Ovary (tissue), 9 donors: ENCODE results near the gene TEX261. TPM values are rescaled to one million over a fixed set of nuclear protein-coding genes. Genes with fewer than 3 reads are reported as not detected.

ENCODE experiments used
- DNase-seq, 5 donors: peaks; one replicate each; pipeline ENCODE4 v3.0.0-alpha.2; 2019 to 2020
- H3K27ac ChIP-seq, 2 donors: fragments of 200-600 bp; one replicate each; pipeline versions ENCODE4 v1.5.1 to v1.8.0; 2019 to 2022
- H3K27me3 ChIP-seq: fragments of 200-600 bp; one replicate; pipeline ENCODE4 v1.8.0; 2022
- H3K36me3 ChIP-seq: fragments of 200-600 bp; sonication (generic); one replicate; pipeline ENCODE4 v1.5.1; 2019
- H3K4me1 ChIP-seq: one replicate; pipeline ENCODE4 v1.8.1; 2013; ENCODE audit warnings: mild to moderate bottlenecking, moderate library complexity; ENCODE audit not compliant: insufficient read depth
- H3K4me3 ChIP-seq: fragments of 200-600 bp; sonication (generic); one replicate; pipeline ENCODE4 v1.5.1; 2017
- H3K9me3 ChIP-seq, 2 donors: fragments of 200-600 bp in 1 of 2; sonication (generic) in 1 of 2; one replicate each; pipeline versions ENCODE4 v1.5.1 to v1.8.1; 2013 to 2019; ENCODE audit warnings: mild to moderate bottlenecking in 1 of 2, moderate library complexity in 1 of 2
- CTCF ChIP-seq, 3 donors: fragments of 450-650 bp in 2 of 3; fragments of 200-600 bp in 1 of 3; IDR thresholded peaks; one replicate each; pipeline versions ENCODE4 v1.5.1 to v1.8.0; 2016 to 2022; ENCODE audit warnings: antibody characterized with exemption in 3 of 3, mild to moderate bottlenecking in 1 of 3
- EP300 ChIP-seq: sonication (generic); formaldehyde crosslinking; IDR thresholded peaks from one replicate; pipeline ENCODE4 v1.6.1; 2017; ENCODE audit warnings: antibody characterized with exemption
- POLR2A ChIP-seq: fragments of 450-650 bp; IDR thresholded peaks from one replicate; pipeline ENCODE4 v1.6.1; 2017; ENCODE audit warnings: antibody characterized with exemption, mild to moderate bottlenecking, moderate library complexity
- WGBS, 3 donors: extraction: QIAGEN DNeasy Blood & Tissue Kit in 1 of 3; methylation state at CpG; one replicate each; pipeline versions ENCODE4 v1.1.5 to v1.1.7; 2013 to 2017; 5-methylcytosine and 5-hydroxymethylcytosine counted together
- intact Hi-C, 4 donors: fragments of 100-400 bp; cut with DNase I; formaldehyde crosslinking; loops; one replicate each; pipeline versions ENCODE4 v1.11.0 to v1.15.1; 2022 to 2023
- polyA plus RNA-seq, 2 donors: library from polyadenylated mRNA; stranded (reverse); fragments of 200-250 nt in 1 of 2; fragments of 350-450 nt in 1 of 2; fragmentation: Illumina TruSeq in 1 of 2; extraction: RNeasy Lipid Tissue Mini Kit (QIAGEN cat#74804) in 1 of 2; gene quantifications; one replicate each; pipeline ENCODE4 v1.2.3, GENCODE V29; 2013 to 2014
- total RNA-seq, 7 donors: library from RNA; depleted of rRNA in 2 of 7; stranded (reverse); fragments of >200 nt in 2 of 7; fragmentation: NEBNext Ultra II Directional in 3 of 7; extraction: Animal tissue kit (Norgen Biotek cat#: 25700) in 3 of 7; gene quantifications; one replicate each; pipeline versions ENCODE4 v1.1.0 to v1.2.4, GENCODE V29; 2016 to 2023
- donor health status: DM: no; HTN: no; CAD: no; lungs with moderate emphysema.
- donor health status: DM: no; HTN: no; CAD: no.
- donor health status: Bipolar disorder and iron deficiency.
- donor health status: DM: yes; HTN: yes; CAD: no.
- donor health status: DM: no; HTN: no; CAD: no.
- donor health status: DM: yes; HTN: yes; CAD: no.

Gene TEX261
- total and polyA plus RNA-seq, 9 donors: 21.6 to 132 (median 57.3) TPM

DNA sequence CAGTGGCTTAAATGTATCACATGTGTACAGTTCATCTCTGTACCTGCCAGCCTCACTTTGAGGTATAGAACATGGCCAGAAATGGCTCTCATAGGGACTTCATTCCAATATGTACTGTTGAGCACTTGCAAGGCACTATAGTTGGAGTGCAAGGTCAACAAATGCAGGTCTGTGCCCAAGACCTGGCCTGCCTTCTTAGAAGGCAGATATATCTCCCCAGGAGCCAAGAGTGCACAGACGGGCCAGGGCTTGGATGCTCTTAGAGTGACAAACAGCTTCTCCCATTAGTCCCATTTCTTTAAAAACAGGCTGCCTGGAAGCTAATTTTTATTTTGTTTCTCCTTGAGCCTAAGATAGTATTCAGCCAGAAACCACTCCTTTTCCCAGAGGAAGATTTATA lies 7.3 kb downstream of the TEX261 start:
- intact Hi-C loops: no loop called here
- Histone ChIP-seq H3K27ac (no peak overlapping the region), H3K9me3 (no peaks in the 10 kb centered on the region), H3K36me3 (no peaks in the 10 kb centered on the region), H3K4me3 (no peak overlapping the region), H3K4me1 (no peaks in the 10 kb centered on the region), H3K27me3 (no peaks in the 10 kb centered on the region)
- DNase-seq: no peak
- WGBS, 3 donors: 33 to 79% (median 70%) methylated on average over 1 of the region's 1 CpG
- TF ChIP-seq CTCF (IDR thresholded peaks at IDR 0.05): no peak
- TF ChIP-seq EP300: no peak
- TF ChIP-seq POLR2A: no peak

GRCh38 chr2:70986499-70987189 lies 8.0 kb downstream of the TEX261 start:
- Histone ChIP-seq H3K27me3 (no peaks in the 10 kb centered on the region), H3K4me1 (no peaks in the 10 kb centered on the region), H3K9me3 (no peaks in the 10 kb centered on the region), H3K36me3 (no peaks in the 10 kb centered on the region), H3K4me3 (no peak overlapping the region), H3K27ac (no peak overlapping the region)
- TF ChIP-seq POLR2A (no peak), CTCF (IDR thresholded peaks at IDR 0.05) (no peak), EP300 (no peak)
- WGBS, 3 donors: 87 to 89% (median 88%) methylated on average over 4 of the region's 4 CpGs
- DNase-seq: peak in 1 of 5 donors; percentile 7
- intact Hi-C loops: no loop called here

GRCh38 chr2:70985956-70986355 lies 8.7 kb downstream of the TEX261 start:
- 93 to 96% (median 94%) methylated on average over 1 of the region's 1 CpG for WGBS, 3 donors
- no peak for DNase-seq
- no peak overlapping the region for H3K27ac ChIP-seq
- intact Hi-C loops: no loop called here
- H3K4me3 ChIP-seq: no peak overlapping the region
- no peak for TF ChIP-seq CTCF (IDR thresholded peaks at IDR 0.05)
- TF ChIP-seq EP300: no peak
- TF ChIP-seq POLR2A: no peak
- H3K4me1 ChIP-seq: no peaks in the 10 kb centered on the region
- H3K36me3 ChIP-seq: no peaks in the 10 kb centered on the region
- no peaks in the 10 kb centered on the region for H3K27me3 ChIP-seq
- H3K9me3 ChIP-seq: no peaks in the 10 kb centered on the region

- Histone ChIP-seq H3K4me3 (no peak overlapping the region), H3K4me1 (no peaks in the 10 kb centered on the region), H3K9me3 (no peaks in the 10 kb centered on the region), H3K27me3 (no peaks in the 10 kb centered on the region), H3K27ac (no peak overlapping the region), H3K36me3 (no peaks in the 10 kb centered on the region)
- intact Hi-C loops: no loop called here
- peak in 1 of 5 donors; percentile 19 for DNase-seq
- WGBS, 3 donors: 55 to 71% (median 61%) methylated on average over 5 of the region's 5 CpGs
- TF ChIP-seq CTCF (IDR thresholded peaks at IDR 0.05): no peak
- TF ChIP-seq EP300: no peak
- TF ChIP-seq POLR2A: no peak
Measured at GRCh38 chr2:70985283-70985688, 9.4 kb downstream of the TEX261 start.
